Fibroblast of mammary gland (primary cell): Measurements from ENCODE around the gene CLSTN2.

Source experiments
- DNase-seq: peaks from one replicate; pipeline ENCODE4 v3.0.0-alpha.2; 2010; ENCODE audit warnings: low read depth
- H3K4me3 ChIP-seq: 2 replicates; pipeline ENCODE4 v1.5.1; 2011; ENCODE audit warnings: low read depth, mild to moderate bottlenecking, low read length, moderate library complexity; ENCODE audit not compliant: control insufficient read depth
- CTCF ChIP-seq: conservative IDR thresholded peaks from 2 replicates; pipeline ENCODE4 v1.5.1; 2011; ENCODE audit warnings: low read depth, low read length, inconsistent platforms; ENCODE audit not compliant: control insufficient read depth, insufficient read depth

Gene CLSTN2

GRCh38 chr3:140128631-140129030 lies 193.6 kb downstream of the CLSTN2 start:
- DNase-seq: peak; percentile 19
- peak; percentile 41 for TF ChIP-seq CTCF
- no peak overlapping the region for H3K4me3 ChIP-seq

- H3K4me3 ChIP-seq: no peak overlapping the region
- DNase-seq: no peak
- no peak for TF ChIP-seq CTCF
Observed at GRCh38 chr3:140129768-140130284, 194.8 kb downstream of the CLSTN2 start.

GRCh38 chr3:140131895-140132294 lies 196.9 kb downstream of the CLSTN2 start:
- DNase-seq: no peak
- no peak for TF ChIP-seq CTCF
- H3K4me3 ChIP-seq: no peak overlapping the region

- H3K4me3 ChIP-seq: no peak overlapping the region
- no peak for DNase-seq
- TF ChIP-seq CTCF: no peak
Observed at GRCh38 chr3:140134231-140134965, 199.4 kb downstream of the CLSTN2 start.

GRCh38 chr3:140135461-140135860 lies 200.5 kb downstream of the CLSTN2 start:
- no peak for DNase-seq
- no peak overlapping the region for H3K4me3 ChIP-seq
- no peak for TF ChIP-seq CTCF

- no peak overlapping the region for H3K4me3 ChIP-seq
- no peak for DNase-seq
- no peak for TF ChIP-seq CTCF
Observed at GRCh38 chr3:140143367-140144069, 208.5 kb downstream of the CLSTN2 start.

- no peak for TF ChIP-seq CTCF
- no peak overlapping the region for H3K4me3 ChIP-seq
- peak; percentile 19 for DNase-seq
Observed at GRCh38 chr3:140145528-140145927, 210.5 kb downstream of the CLSTN2 start.
